ENCODE data around the gene CPLX4. TPM values are rescaled to one million over a fixed set of nuclear protein-coding genes. Genes with fewer than 3 reads are reported as not detected.
"Not testable (repeated sequence)": the region's sequence is repeated elsewhere in the genome, so short reads cannot be mapped to it uniquely, and the experiment has no call there.

Gene CPLX4
- total and polyA plus RNA-seq, 2 of the 8 experiments (the other 6 are each of a cell fraction or from before 2014, with no cell fraction given), result not detected

GRCh38 chr18:59255491-59255890, 63.0 kb downstream of the CPLX4 start:
- H4K91ac ChIP-seq (replicated peaks; ENCODE audit: insufficient read length, low read length); H3K9ac ChIP-seq (replicated peaks in 1 of 4; ENCODE audit: extremely low read depth in 1 of 4, low read depth in 3 of 4, low read length in 3 of 4); H3K79me1 ChIP-seq (ENCODE audit: low read depth, low read length); H3K27me3 ChIP-seq (replicated peaks in 1 of 4; ENCODE audit: control insufficient read depth in 3 of 4, extremely low read depth in 1 of 4, insufficient read depth in 3 of 4, low read length in 3 of 4); H2BK120ac ChIP-seq (replicated peaks; ENCODE audit: low read depth, low read length); H3K4me1 ChIP-seq (replicated peaks in 1 of 4; ENCODE audit: control insufficient read depth in 3 of 4, insufficient read depth in 4 of 4, low read length in 3 of 4); POLR2A ChIA-PET (ENCODE audit: partially characterized antibody); H2AK5ac ChIP-seq (ENCODE audit: low read depth, low read length); H2AFZ ChIP-seq (ENCODE audit: low read length); H3K27ac ChIP-seq (ENCODE audit: low read depth, low read length); H2BK20ac ChIP-seq (ENCODE audit: low read length); DNase-seq (ENCODE audit: low read depth in 1 of 2, low spot score in 2 of 2); H3K4me3 ChIP-seq (ENCODE audit: extremely low read depth in 1 of 4, insufficient read depth in 2 of 4, low read depth in 3 of 4, low read length in 4 of 4); H2BK15ac ChIP-seq (ENCODE audit: low read length); H4K5ac ChIP-seq (ENCODE audit: insufficient read length, low read depth, low read length); H3K18ac ChIP-seq (ENCODE audit: extremely low read depth, low read length); H4K20me1 ChIP-seq (replicated peaks in 1 of 2; ENCODE audit: control insufficient read depth in 1 of 2, insufficient read depth in 2 of 2, low read length in 2 of 2); H3K36me3 ChIP-seq (ENCODE audit: control insufficient read depth in 2 of 4, insufficient read depth in 4 of 4, low read length in 3 of 4); FAIRE-seq; H3K23ac ChIP-seq (ENCODE audit: insufficient read length); H2BK5ac ChIP-seq (ENCODE audit: low read depth, low read length); CTCF ChIA-PET (ENCODE audit: partially characterized antibody); H3K14ac ChIP-seq (ENCODE audit: insufficient read length); H3K23me2 ChIP-seq (ENCODE audit: low read depth, low read length); H3K56ac ChIP-seq (replicated peaks; ENCODE audit: insufficient read length, low read depth, low read length); H3K4me2 ChIP-seq (ENCODE audit: insufficient read depth in 1 of 2, low read depth in 2 of 2, low read length in 2 of 2); H3K4ac ChIP-seq (replicated peaks; ENCODE audit: insufficient read length, low read depth, low read length); H2BK12ac ChIP-seq (ENCODE audit: low read depth, low read length); H3K79me2 ChIP-seq (ENCODE audit: control insufficient read depth in 1 of 2, insufficient read depth in 2 of 2, low read length in 2 of 2); H4K8ac ChIP-seq (ENCODE audit: extremely low read depth, insufficient read depth, low read length): not testable (repeated sequence)
- H3K9me3 ChIP-seq (ENCODE audit: insufficient read depth in 2 of 2, low read depth in 1 of 2, low read length in 1 of 2), result peaks cover 4 to 22% of the 10 kb centered on the region in 2 experiments; a peak in 2 of 4 replicates
- 98% methylated on average over 10 of the region's 30 CpGs; no CpG with 5 or more reads in 1 of the 2 experiments for WGBS, 2 experiments (ENCODE audit: extremely low coverage in 1 of 2, insufficient coverage in 1 of 2, insufficient read length in 1 of 2, insufficient replicate concordance in 2 of 2, low coverage in 1 of 2, low lambda C conversion rate in 2 of 2, missing lambda C conversion rate in 1 of 2)

Data from H1 (cell line).